HCT116 (cell line): ENCODE results near the gene TAPT1.

Experiments used
- EGR1 ChIP-seq: IDR thresholded peaks from 2 replicates; pipeline ENCODE4 v1.6.1; 2012; ENCODE audit warnings: low read depth
- EZH2 ChIP-seq: fragments of 200-600 bp; sonication (generic); IDR thresholded peaks from 2 replicates; pipeline ENCODE4 v1.6.1; 2017; ENCODE audit warnings: antibody characterized with exemption, mixed run types
- EZH2phosphoT487 ChIP-seq: fragments of 200-600 bp; IDR thresholded peaks from 2 replicates; pipeline ENCODE4 v1.6.1; 2018; ENCODE audit warnings: antibody characterized with exemption, borderline replicate concordance
- FOSL1 ChIP-seq: IDR thresholded peaks from 2 replicates; pipeline ENCODE4 v1.6.1; 2012; ENCODE audit warnings: low read depth
- POLR2A ChIP-seq: IDR thresholded peaks from 2 replicates; pipeline ENCODE4 v1.7.0; 2011; ENCODE audit warnings: borderline replicate concordance; ENCODE audit not compliant: insufficient read depth, insufficient read length; ENCODE audit errors: extremely low read depth
- POLR2AphosphoS5 ChIP-seq: IDR thresholded peaks from 2 replicates; pipeline ENCODE4 v1.6.1; 2011; ENCODE audit warnings: mild to moderate bottlenecking, low read depth, low read length, moderate library complexity
- RAD21 ChIP-seq: IDR thresholded peaks from 2 replicates; pipeline ENCODE4 v1.6.1; 2012; ENCODE audit warnings: low read depth, mild to moderate bottlenecking
- SP1 ChIP-seq: IDR thresholded peaks from 2 replicates; pipeline ENCODE4 v1.6.1; 2012; ENCODE audit warnings: low read depth
- YY1 ChIP-seq: IDR thresholded peaks from 2 replicates; pipeline ENCODE4 v1.6.1; 2011; ENCODE audit warnings: low read length, low read depth, moderate library complexity, mild to moderate bottlenecking; ENCODE audit not compliant: insufficient replicate concordance; ENCODE audit errors: extremely low read depth
- ZNF274 ChIP-seq: fragments of 200-500 bp; sonication (Bioruptor generic); IDR thresholded peaks from 2 replicates; pipeline ENCODE4 v1.6.1; 2014; ENCODE audit warnings: mild to moderate bottlenecking, low read depth, low read length, inconsistent platforms
- TF ChIP-seq, protein P1 (sequence below), 3 experiments: fragments of 200-600 bp in 1 of 3; sonication (generic) in 1 of 3; IDR thresholded peaks in 2 of 3; conservative IDR thresholded peaks in 1 of 3; 2 replicates each; pipeline ENCODE4 v1.5.1; 2012 to 2017; ENCODE audit warnings: low read depth in 2 of 3, low read length in 2 of 3, antibody characterized with exemption in 1 of 3, borderline replicate concordance in 1 of 3, control low read depth in 1 of 3, mild to moderate bottlenecking in 1 of 3, mixed read lengths in 1 of 3, mixed run types in 1 of 3, moderate library complexity in 1 of 3; ENCODE audit not compliant: insufficient read depth in 1 of 3
- TF ChIP-seq, protein P2 (sequence below): IDR thresholded peaks from 2 replicates; pipeline ENCODE4 v1.6.1; 2012
- TF ChIP-seq, protein P3 (sequence below): IDR thresholded peaks from 2 replicates; pipeline ENCODE4 v1.6.1; 2012; ENCODE audit warnings: low read depth

DNA sequence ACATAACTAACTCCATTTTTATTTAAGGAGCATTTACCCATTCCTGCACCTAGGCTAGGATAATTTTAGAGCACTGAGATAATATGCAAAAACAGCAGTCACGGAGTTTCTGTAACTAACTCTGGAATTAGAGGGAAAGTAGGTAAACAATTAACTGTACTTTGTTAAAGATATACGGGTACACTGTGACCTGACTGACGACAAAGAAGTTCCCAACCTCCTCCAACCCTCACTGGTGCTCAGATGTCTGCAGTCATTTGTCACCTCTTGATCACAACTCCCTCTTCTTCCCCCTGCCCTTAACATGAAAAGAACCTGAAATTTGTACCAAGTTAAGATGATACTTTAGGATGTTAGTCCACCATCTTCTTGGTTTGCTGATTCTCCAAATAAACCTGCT, 42.0 kb upstream of the TAPT1 start:
- TF ChIP-seq EZH2, result no peak
- TF ChIP-seq, protein P1, sequence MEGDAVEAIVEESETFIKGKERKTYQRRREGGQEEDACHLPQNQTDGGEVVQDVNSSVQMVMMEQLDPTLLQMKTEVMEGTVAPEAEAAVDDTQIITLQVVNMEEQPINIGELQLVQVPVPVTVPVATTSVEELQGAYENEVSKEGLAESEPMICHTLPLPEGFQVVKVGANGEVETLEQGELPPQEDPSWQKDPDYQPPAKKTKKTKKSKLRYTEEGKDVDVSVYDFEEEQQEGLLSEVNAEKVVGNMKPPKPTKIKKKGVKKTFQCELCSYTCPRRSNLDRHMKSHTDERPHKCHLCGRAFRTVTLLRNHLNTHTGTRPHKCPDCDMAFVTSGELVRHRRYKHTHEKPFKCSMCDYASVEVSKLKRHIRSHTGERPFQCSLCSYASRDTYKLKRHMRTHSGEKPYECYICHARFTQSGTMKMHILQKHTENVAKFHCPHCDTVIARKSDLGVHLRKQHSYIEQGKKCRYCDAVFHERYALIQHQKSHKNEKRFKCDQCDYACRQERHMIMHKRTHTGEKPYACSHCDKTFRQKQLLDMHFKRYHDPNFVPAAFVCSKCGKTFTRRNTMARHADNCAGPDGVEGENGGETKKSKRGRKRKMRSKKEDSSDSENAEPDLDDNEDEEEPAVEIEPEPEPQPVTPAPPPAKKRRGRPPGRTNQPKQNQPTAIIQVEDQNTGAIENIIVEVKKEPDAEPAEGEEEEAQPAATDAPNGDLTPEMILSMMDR (IDR thresholded peaks at IDR 0.05 in 2 of 3, conservative IDR thresholded peaks at IDR 0.05 in 1 of 3; ENCODE audit: borderline replicate concordance in 1 of 3, insufficient read depth in 1 of 3, low read depth in 2 of 3, low read length in 2 of 3), result no peak
- TF ChIP-seq POLR2AphosphoS5, result no peak
- TF ChIP-seq, protein P2, sequence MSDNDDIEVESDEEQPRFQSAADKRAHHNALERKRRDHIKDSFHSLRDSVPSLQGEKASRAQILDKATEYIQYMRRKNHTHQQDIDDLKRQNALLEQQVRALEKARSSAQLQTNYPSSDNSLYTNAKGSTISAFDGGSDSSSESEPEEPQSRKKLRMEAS, result no peak
- TF ChIP-seq POLR2A, result no peak
- no peak for TF ChIP-seq YY1
- TF ChIP-seq EZH2phosphoT487, result no peak
- TF ChIP-seq, protein P3, sequence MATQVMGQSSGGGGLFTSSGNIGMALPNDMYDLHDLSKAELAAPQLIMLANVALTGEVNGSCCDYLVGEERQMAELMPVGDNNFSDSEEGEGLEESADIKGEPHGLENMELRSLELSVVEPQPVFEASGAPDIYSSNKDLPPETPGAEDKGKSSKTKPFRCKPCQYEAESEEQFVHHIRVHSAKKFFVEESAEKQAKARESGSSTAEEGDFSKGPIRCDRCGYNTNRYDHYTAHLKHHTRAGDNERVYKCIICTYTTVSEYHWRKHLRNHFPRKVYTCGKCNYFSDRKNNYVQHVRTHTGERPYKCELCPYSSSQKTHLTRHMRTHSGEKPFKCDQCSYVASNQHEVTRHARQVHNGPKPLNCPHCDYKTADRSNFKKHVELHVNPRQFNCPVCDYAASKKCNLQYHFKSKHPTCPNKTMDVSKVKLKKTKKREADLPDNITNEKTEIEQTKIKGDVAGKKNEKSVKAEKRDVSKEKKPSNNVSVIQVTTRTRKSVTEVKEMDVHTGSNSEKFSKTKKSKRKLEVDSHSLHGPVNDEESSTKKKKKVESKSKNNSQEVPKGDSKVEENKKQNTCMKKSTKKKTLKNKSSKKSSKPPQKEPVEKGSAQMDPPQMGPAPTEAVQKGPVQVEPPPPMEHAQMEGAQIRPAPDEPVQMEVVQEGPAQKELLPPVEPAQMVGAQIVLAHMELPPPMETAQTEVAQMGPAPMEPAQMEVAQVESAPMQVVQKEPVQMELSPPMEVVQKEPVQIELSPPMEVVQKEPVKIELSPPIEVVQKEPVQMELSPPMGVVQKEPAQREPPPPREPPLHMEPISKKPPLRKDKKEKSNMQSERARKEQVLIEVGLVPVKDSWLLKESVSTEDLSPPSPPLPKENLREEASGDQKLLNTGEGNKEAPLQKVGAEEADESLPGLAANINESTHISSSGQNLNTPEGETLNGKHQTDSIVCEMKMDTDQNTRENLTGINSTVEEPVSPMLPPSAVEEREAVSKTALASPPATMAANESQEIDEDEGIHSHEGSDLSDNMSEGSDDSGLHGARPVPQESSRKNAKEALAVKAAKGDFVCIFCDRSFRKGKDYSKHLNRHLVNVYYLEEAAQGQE, result no peak
- TF ChIP-seq ZNF274, result no peak
- TF ChIP-seq SP1, result no peak
- no peak for TF ChIP-seq RAD21
- no peak for TF ChIP-seq EGR1
- TF ChIP-seq FOSL1, result no peak
